Fibroblast of mammary gland (primary cell): ENCODE results near the gene CPXM2.

Experiments
- DNase-seq: peaks from one replicate; pipeline ENCODE4 v3.0.0-alpha.2; 2010; ENCODE audit warnings: low read depth
- H3K4me3 ChIP-seq: 2 replicates; pipeline ENCODE4 v1.5.1; 2011; ENCODE audit warnings: low read depth, mild to moderate bottlenecking, low read length, moderate library complexity; ENCODE audit not compliant: control insufficient read depth
- TF ChIP-seq, protein P1 (sequence below): conservative IDR thresholded peaks from 2 replicates; pipeline ENCODE4 v1.5.1; 2011; ENCODE audit warnings: low read depth, low read length, inconsistent platforms; ENCODE audit not compliant: control insufficient read depth, insufficient read depth

CPXM2 gene

DNA sequence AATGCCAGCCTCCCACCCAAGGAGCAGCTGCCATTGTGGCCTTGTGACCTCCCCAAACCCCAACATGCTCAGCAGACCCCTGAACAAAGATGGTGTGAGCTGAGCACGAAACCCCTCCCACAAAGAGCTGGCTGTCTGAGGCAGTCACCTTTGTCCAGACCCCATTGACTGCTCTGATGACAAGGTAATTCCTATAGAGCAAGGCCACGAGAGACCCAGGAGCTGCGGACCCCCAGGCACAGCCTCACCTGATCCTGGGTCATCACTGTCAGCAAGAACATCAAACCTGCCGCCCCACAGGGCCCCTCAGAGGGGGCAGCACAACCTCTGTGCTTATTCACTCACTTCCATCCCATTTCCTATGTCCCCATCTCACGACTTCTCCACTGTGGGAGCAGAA lies 102.6 kb downstream of the CPXM2 start:
- H3K4me3 ChIP-seq, result no peak overlapping the region

DNA sequence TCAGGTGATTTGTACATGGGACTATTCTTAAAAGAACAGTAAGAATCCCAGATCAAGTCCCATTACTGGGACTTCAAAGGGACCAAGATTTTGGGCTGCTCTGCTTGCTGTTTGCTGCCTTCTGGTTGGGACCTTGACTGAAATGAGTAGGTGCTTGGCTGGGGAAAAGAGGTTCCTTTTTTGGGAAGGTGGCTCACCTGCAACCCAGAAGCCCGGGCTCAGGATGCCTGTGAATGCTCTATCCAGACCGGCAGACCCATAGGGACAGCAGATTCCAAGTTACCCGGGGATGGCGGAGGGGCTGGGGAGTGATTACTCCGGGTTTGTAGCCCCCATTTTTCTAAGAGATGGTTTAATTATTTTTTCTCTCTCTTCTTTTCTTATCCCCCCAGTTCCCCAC lies 104.0 kb downstream of the CPXM2 start:
- no peak for DNase-seq
- H3K4me3 ChIP-seq, result no peak overlapping the region
- TF ChIP-seq, protein P1, sequence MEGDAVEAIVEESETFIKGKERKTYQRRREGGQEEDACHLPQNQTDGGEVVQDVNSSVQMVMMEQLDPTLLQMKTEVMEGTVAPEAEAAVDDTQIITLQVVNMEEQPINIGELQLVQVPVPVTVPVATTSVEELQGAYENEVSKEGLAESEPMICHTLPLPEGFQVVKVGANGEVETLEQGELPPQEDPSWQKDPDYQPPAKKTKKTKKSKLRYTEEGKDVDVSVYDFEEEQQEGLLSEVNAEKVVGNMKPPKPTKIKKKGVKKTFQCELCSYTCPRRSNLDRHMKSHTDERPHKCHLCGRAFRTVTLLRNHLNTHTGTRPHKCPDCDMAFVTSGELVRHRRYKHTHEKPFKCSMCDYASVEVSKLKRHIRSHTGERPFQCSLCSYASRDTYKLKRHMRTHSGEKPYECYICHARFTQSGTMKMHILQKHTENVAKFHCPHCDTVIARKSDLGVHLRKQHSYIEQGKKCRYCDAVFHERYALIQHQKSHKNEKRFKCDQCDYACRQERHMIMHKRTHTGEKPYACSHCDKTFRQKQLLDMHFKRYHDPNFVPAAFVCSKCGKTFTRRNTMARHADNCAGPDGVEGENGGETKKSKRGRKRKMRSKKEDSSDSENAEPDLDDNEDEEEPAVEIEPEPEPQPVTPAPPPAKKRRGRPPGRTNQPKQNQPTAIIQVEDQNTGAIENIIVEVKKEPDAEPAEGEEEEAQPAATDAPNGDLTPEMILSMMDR, result no peak

More for the DNA sequence above, 102.6 kb downstream of the CPXM2 start:
- TF ChIP-seq, protein P1, result no peak
- no peak for DNase-seq

DNA sequence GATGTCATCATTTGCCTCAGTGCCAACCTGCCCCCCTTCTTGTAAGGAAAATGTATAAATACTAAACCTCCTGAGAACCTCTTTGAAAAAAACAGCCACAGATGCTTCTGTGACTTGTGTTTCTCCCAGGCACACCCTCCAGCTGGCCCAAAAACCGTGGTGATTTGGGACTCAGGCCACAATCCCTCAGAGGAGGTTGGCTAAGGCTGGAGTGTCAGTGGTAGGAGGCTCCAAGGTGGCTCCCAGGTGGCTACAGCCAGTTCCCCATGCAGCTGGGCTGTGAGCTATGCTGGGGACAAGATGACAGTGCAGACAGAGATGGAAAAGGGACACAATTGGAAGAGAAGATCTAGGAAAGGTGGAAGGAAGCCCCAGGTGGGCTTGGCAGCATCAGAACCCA lies 104.7 kb downstream of the CPXM2 start:
- no peak for DNase-seq
- TF ChIP-seq, protein P1, result no peak
- H3K4me3 ChIP-seq, result no peak overlapping the region

DNA sequence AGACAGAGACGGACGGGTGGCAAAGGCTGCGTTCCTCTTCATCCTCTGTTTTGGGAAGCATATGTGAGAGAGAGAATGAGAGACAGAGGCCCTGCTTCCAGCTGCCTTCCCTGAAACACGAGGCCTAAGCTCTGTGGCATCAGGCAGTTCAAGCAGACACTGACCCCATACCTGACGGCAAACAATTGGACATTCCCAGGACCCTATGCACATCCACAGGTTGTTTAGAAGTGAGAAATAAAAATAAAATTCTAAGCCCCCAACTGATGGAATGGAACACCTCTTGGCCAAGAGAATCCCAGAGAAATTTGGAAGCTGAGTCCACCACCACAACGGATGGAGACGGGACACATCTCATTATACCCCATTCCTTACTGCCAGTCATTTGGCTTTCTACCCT lies 105.3 kb downstream of the CPXM2 start:
- TF ChIP-seq, protein P1, result no peak

DNA sequence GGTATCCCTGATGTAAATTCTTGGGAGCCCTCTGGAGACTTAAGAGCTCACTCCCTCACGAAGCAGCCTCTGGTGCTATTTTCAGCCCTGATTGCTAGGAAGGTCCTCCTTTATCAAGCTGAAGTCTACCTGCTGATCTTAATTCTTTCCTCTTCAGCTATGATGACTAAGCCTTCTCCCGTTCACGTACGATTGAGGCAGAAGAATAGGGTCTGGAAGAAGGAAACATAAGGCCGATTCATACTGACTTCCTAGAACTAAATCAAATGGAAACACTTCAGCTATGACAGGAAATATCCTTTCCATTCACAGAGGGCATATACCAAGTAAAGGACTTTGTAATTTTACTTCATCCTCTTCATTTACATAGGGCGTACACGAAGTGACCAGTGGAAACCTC lies 107.0 kb downstream of the CPXM2 start:
- DNase-seq, result no peak
- H3K4me3 ChIP-seq, result no peak overlapping the region
- TF ChIP-seq, protein P1, result no peak

More for the DNA sequence above, 105.3 kb downstream of the CPXM2 start:
- no peak overlapping the region for H3K4me3 ChIP-seq
- DNase-seq, result no peak

DNA sequence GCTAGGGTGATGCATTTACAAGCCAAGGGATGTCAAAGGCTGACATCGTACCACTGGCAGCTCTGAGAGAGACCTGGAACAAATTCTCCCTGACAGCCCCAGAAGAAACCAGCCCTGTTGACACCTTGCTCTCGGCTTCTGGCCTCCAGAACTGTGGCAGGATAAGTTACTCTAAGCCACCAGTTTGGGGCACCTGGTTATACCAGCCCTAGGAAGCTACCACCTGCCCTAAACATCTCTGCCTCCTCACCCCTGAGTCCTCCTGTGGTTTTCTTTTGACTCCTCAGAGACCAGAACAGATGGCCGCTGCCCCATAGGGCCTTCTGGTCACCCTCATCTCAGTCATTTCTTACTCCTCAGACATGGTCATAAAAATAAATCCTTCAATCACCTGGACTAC lies 107.4 kb downstream of the CPXM2 start:
- TF ChIP-seq, protein P1, result no peak
- no peak overlapping the region for H3K4me3 ChIP-seq
- no peak for DNase-seq

DNA sequence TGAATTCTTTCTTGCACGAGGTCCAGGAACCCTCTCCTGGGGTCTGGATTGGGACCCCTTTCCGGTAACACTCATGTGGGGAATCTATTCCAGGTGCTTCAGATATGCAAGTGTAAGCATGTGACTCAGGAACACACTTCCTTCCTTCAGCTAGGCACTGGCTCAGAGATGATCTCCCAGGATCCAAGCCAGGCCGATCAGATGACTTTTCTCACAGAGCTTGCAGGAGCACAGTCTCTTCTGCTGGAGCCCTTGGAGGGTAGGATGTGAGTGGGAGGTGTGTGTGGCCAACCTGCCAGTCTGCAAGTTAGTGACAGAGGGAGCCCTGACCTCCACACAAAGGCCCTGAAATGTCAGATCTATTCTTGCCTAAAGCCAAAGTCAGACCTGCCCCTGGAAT lies 108.3 kb downstream of the CPXM2 start:
- DNase-seq, result no peak
- no peak overlapping the region for H3K4me3 ChIP-seq
- TF ChIP-seq, protein P1, result no peak
